Endodermal cell (in vitro differentiated cells): ENCODE measurements around the gene HDGFL2. TPM values are rescaled to one million over a fixed set of nuclear protein-coding genes. Genes with fewer than 3 reads are reported as not detected.
A peak's percentile ranks its signal among the peaks of the same experiment; 100 is the strongest.

Experiments used
- DNase-seq: peaks from one replicate; pipeline ENCODE4 v3.0.0-alpha.2; 2017
- H3K27ac ChIP-seq: 2 replicates; pipeline ENCODE4 v1.5.1; 2013; ENCODE audit warnings: mild to moderate bottlenecking, low read depth, low read length, moderate library complexity
- H3K27me3 ChIP-seq: 2 replicates; pipeline ENCODE4 v1.6.1; 2013; ENCODE audit warnings: mild to moderate bottlenecking, low read length, moderate library complexity; ENCODE audit not compliant: insufficient read depth, control insufficient read depth, poor library complexity, severe bottlenecking
- H3K36me3 ChIP-seq: 2 replicates; pipeline ENCODE4 v1.7.0; 2013; ENCODE audit warnings: mild to moderate bottlenecking, low read length, moderate library complexity; ENCODE audit not compliant: control insufficient read depth, insufficient read depth
- H3K4me1 ChIP-seq: one replicate; pipeline ENCODE4 v1.7.0; 2013; ENCODE audit warnings: low read length; ENCODE audit not compliant: control insufficient read depth, insufficient read depth
- H3K4me3 ChIP-seq: 2 replicates; pipeline ENCODE4 v1.5.1; 2013; ENCODE audit warnings: mild to moderate bottlenecking, low read length, moderate library complexity
- H3K9ac ChIP-seq: 2 replicates; pipeline ENCODE4 v1.6.1; 2013; ENCODE audit warnings: mild to moderate bottlenecking, low read length, moderate library complexity; ENCODE audit not compliant: poor library complexity, severe bottlenecking; ENCODE audit errors: extremely low read depth
- H3K9me3 ChIP-seq: 2 replicates; pipeline ENCODE4 v1.6.1; 2013; ENCODE audit warnings: mild to moderate bottlenecking, low read length, moderate library complexity; ENCODE audit not compliant: control insufficient read depth
- H3K27ac Mint-ChIP-seq: 2 replicates; pipeline ENCODE4 v1.8.0; 2020; ENCODE audit warnings: mixed read lengths
- H3K27me3 Mint-ChIP-seq: 2 replicates; pipeline ENCODE4 v1.8.0; 2021; ENCODE audit warnings: mild to moderate bottlenecking, mixed read lengths; ENCODE audit not compliant: insufficient read depth
- H3K36me3 Mint-ChIP-seq: 2 replicates; pipeline ENCODE4 v1.8.0; 2020; ENCODE audit warnings: low read depth, mixed read lengths
- H3K4me1 Mint-ChIP-seq: 2 replicates; pipeline ENCODE4 v1.8.0; 2020; ENCODE audit warnings: mixed read lengths
- H3K4me3 Mint-ChIP-seq: 2 replicates; pipeline ENCODE4 v1.8.0; 2020; ENCODE audit warnings: mild to moderate bottlenecking, moderate library complexity, mixed read lengths
- H3K9me3 Mint-ChIP-seq: 2 replicates; pipeline ENCODE4 v1.8.0; 2020; ENCODE audit warnings: mild to moderate bottlenecking, mixed read lengths
- CTCF ChIP-seq: fragments of 200-600 bp; sonication (generic); conservative IDR thresholded peaks from 2 replicates; pipeline ENCODE4 v1.5.0; 2021; ENCODE audit warnings: antibody characterized with exemption, mild to moderate bottlenecking
- WGBS, 2 experiments: methylation state at CpG; one replicate each; pipeline versions ENCODE4 v1.1.5 to v1.1.7; 2013; ENCODE audit warnings: missing lambda C conversion rate in 2 of 2, mixed read lengths in 1 of 2; ENCODE audit not compliant: insufficient coverage in 1 of 2, insufficient read length in 1 of 2; 5-methylcytosine and 5-hydroxymethylcytosine counted together
- total RNA-seq, 2 donors: library from RNA; stranded (reverse); fragmentation: NEBNext Ultra II Directional in 1 of 2; extraction: Animal tissue kit (Norgen Biotek cat#: 25700) in 1 of 2; gene quantifications; 2 replicates in 1 of 2; 3 replicates in 1 of 2; pipeline ENCODE4 v1.2.1, GENCODE V29; 2021

HDGFL2 gene
- total RNA-seq, 2 donors from 2014 or later, result 117 TPM

DNA sequence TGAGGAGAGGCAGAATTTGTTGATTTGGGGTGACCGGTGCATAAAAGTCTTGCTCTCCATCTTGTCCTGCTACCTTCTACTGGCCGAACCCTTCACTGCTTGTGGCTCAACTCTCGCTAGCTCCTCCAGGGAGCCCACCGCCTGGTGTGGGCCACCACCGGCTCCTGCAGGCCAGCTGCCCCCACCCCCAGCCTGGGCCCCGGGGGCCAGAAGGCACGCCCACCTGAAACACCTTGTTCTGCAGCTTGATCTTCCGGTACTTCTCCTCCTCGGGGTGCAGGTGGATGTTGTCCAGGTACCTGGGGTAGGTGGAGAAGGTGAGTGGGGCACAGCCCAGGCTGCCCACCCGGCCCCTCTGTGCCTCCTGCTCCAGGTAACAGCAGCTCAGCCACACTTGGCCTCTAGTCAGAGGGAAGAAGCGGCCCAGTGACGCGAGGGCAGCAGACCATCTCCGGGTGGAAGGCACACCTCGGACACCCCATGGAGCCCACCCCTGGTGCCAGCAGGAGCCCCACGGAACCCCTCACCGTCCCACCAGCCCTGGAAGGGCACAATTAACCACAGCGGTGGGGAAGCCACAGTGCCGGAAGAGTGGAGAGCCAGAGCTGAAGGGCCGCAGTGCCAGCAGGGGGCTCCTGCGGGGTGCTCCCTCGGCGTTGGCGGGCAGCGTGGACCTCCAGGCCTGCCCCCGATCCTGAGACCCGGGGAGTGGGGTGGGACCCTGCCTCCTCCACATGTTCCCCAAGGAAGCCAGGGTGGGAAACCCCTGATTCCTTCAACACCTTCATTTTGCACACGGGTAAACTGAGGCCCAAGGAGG lies 24.6 kb upstream of the HDGFL2 start:
- Histone ChIP-seq H3K9me3 (no peaks in the 10 kb centered on the region), H3K4me3 (no peak overlapping the region), H3K36me3 (peaks cover 20% of the 10 kb centered on the region), H3K9ac (no peak overlapping the region), H3K4me1 (no peaks in the 10 kb centered on the region), H3K27me3 (no peaks in the 10 kb centered on the region), H3K27ac (no peak overlapping the region)
- H3K4me3 Mint-ChIP-seq, result no peak overlapping the region
- 97% methylated on average over 17 to 28 of the region's 28 CpGs for WGBS, 2 experiments
- no peaks in the 10 kb centered on the region for H3K9me3 Mint-ChIP-seq
- H3K27ac Mint-ChIP-seq, result no peak overlapping the region
- H3K27me3 Mint-ChIP-seq, result no peaks in the 10 kb centered on the region
- DNase-seq, result peak; percentile 50
- no peaks in the 10 kb centered on the region for H3K4me1 Mint-ChIP-seq
- TF ChIP-seq CTCF, result no peak
- H3K36me3 Mint-ChIP-seq, result peaks cover 26% of the 10 kb centered on the region

- H3K27me3 Mint-ChIP-seq, result no peaks in the 10 kb centered on the region
- H3K27me3 ChIP-seq, result no peaks in the 10 kb centered on the region
- WGBS, 2 experiments, result 92 to 95% methylated on average over 25 to 30 of the region's 30 CpGs
- H3K4me3 ChIP-seq, result no peak overlapping the region
- no peak overlapping the region for H3K27ac ChIP-seq
- no peaks in the 10 kb centered on the region for H3K4me1 Mint-ChIP-seq
- peaks cover 31% of the 10 kb centered on the region for H3K36me3 Mint-ChIP-seq
- H3K9me3 Mint-ChIP-seq, result no peaks in the 10 kb centered on the region
- DNase-seq, result no peak
- H3K4me1 ChIP-seq, result no peaks in the 10 kb centered on the region
- no peaks in the 10 kb centered on the region for H3K9me3 ChIP-seq
- no peak overlapping the region for H3K27ac Mint-ChIP-seq
- H3K4me3 Mint-ChIP-seq, result no peak overlapping the region
- no peak for TF ChIP-seq CTCF
- H3K9ac ChIP-seq, result no peak overlapping the region
- peaks cover 25% of the 10 kb centered on the region for H3K36me3 ChIP-seq
Observed at GRCh38 chr19:4448147-4448985, 23.7 kb upstream of the HDGFL2 start.

GRCh38 chr19:4449022-4449638 lies 23.0 kb upstream of the HDGFL2 start:
- Histone ChIP-seq H3K4me3 (no peak overlapping the region), H3K4me1 (no peaks in the 10 kb centered on the region), H3K36me3 (peaks cover 25% of the 10 kb centered on the region), H3K9me3 (no peaks in the 10 kb centered on the region), H3K27me3 (no peaks in the 10 kb centered on the region), H3K9ac (no peak overlapping the region), H3K27ac (no peak overlapping the region)
- H3K36me3 Mint-ChIP-seq, result peaks cover 31% of the 10 kb centered on the region
- 94 to 95% methylated on average over 17 to 24 of the region's 24 CpGs for WGBS, 2 experiments
- no peak for DNase-seq
- H3K4me1 Mint-ChIP-seq, result no peaks in the 10 kb centered on the region
- H3K27me3 Mint-ChIP-seq, result no peaks in the 10 kb centered on the region
- H3K9me3 Mint-ChIP-seq, result no peaks in the 10 kb centered on the region
- no peak for TF ChIP-seq CTCF
- H3K27ac Mint-ChIP-seq, result no peak overlapping the region
- H3K4me3 Mint-ChIP-seq, result no peak overlapping the region
